ENCODE measurements around the gene TMA7. TPM values are rescaled to one million over a fixed set of nuclear protein-coding genes. Genes with fewer than 3 reads are reported as not detected.
"Not testable (repeated sequence)": the region's sequence is repeated elsewhere in the genome, so short reads cannot be mapped to it uniquely, and the experiment has no call there.

The TMA7 gene
- total RNA-seq, 3 donors from 2014 or later: 270 to 343 (median 333) TPM

- no peaks in the 10 kb centered on the region for H3K27me3 ChIP-seq
- no peak overlapping the region for H3K4me3 ChIP-seq
- peak in 1 of 2 donors; percentile 52 for DNase-seq (ENCODE audit: low spot score in 2 of 2)
- peaks cover 0 to under 1% of the 10 kb centered on the region in 2 donors for H3K4me1 ChIP-seq
- intact Hi-C loops (cut with DNase I; ENCODE audit: low total_unique reads): loop anchor here (5.0 kb wide), 1 partner anchor 92 kb away; no protein-coding TSS in a partner anchor
- no peak for TF ChIP-seq CTCF (IDR thresholded peaks at IDR 0.05)
- no peak for TF ChIP-seq POLR2A (IDR thresholded peaks at IDR 0.05)
- TF ChIP-seq POLR2AphosphoS5 (IDR thresholded peaks at IDR 0.05): no peak
- no peaks in the 10 kb centered on the region for H3K36me3 ChIP-seq
- peak overlapping the region; percentile 35 to 50 for H3K27ac ChIP-seq
- H3K9me3 ChIP-seq: no peaks in the 10 kb centered on the region
These were observed 19.9 kb downstream of the TMA7 start for GRCh38 chr3:48459773-48460516.

GRCh38 chr3:48460517-48460902, 20.5 kb downstream of the TMA7 start:
- Histone ChIP-seq H3K36me3 (no peaks in the 10 kb centered on the region), H3K4me1 (peaks cover 0 to 5% of the 10 kb centered on the region in 2 donors), H3K27me3 (no peaks in the 10 kb centered on the region), H3K27ac (peak overlapping the region; percentile 35 to 50), H3K9me3 (no peaks in the 10 kb centered on the region), H3K4me3 (no peak overlapping the region)
- intact Hi-C loops (cut with DNase I; ENCODE audit: low total_unique reads): loop anchor here (5.0 kb wide), 1 partner anchor 92 kb away; no protein-coding TSS in a partner anchor
- TF ChIP-seq POLR2A (IDR thresholded peaks at IDR 0.05) (no peak), CTCF (IDR thresholded peaks at IDR 0.05) (no peak), POLR2AphosphoS5 (IDR thresholded peaks at IDR 0.05) (no peak)
- DNase-seq (ENCODE audit: low spot score in 2 of 2): no peak

GRCh38 chr3:48461767-48462166, 21.7 kb downstream of the TMA7 start:
- not testable (repeated sequence) for H3K9me3 ChIP-seq; H3K4me1 ChIP-seq; H3K4me3 ChIP-seq; H3K27ac ChIP-seq; H3K36me3 ChIP-seq; H3K27me3 ChIP-seq; DNase-seq (ENCODE audit: low spot score in 2 of 2)
- intact Hi-C loops (cut with DNase I; ENCODE audit: low total_unique reads): loop anchor here (5.0 kb wide), 1 partner anchor 91 kb away; no protein-coding TSS in a partner anchor

- H3K4me3 ChIP-seq: no peak overlapping the region
- no peaks in the 10 kb centered on the region for H3K9me3 ChIP-seq
- intact Hi-C loops (cut with DNase I; ENCODE audit: low total_unique reads): loop anchor here (5.0 kb wide), 1 partner anchor 89 kb away; no protein-coding TSS in a partner anchor
- H3K36me3 ChIP-seq: no peaks in the 10 kb centered on the region
- peaks cover 17 to 24% of the 10 kb centered on the region in 2 donors for H3K4me1 ChIP-seq
- H3K27ac ChIP-seq: peak overlapping the region in 1 of 2 donors; percentile 21
- TF ChIP-seq POLR2A (IDR thresholded peaks at IDR 0.05) (no peak), POLR2AphosphoS5 (IDR thresholded peaks at IDR 0.05) (no peak), CTCF (IDR thresholded peaks at IDR 0.05) (no peak)
- H3K27me3 ChIP-seq: no peaks in the 10 kb centered on the region
- no peak for DNase-seq (ENCODE audit: low spot score in 2 of 2)
These were observed 23.6 kb downstream of the TMA7 start for GRCh38 chr3:48463703-48464102.

- intact Hi-C loops (cut with DNase I; ENCODE audit: low total_unique reads): loop anchor here (5.0 kb wide), 1 partner anchor 88 kb away; no protein-coding TSS in a partner anchor
- no peaks in the 10 kb centered on the region for H3K9me3 ChIP-seq
- no peaks in the 10 kb centered on the region for H3K27me3 ChIP-seq
- H3K36me3 ChIP-seq: no peaks in the 10 kb centered on the region
- DNase-seq (ENCODE audit: low spot score in 2 of 2): no peak
- peaks cover 17 to 24% of the 10 kb centered on the region in 2 donors for H3K4me1 ChIP-seq
- TF ChIP-seq POLR2AphosphoS5 (IDR thresholded peaks at IDR 0.05) (no peak), POLR2A (IDR thresholded peaks at IDR 0.05) (no peak), CTCF (IDR thresholded peaks at IDR 0.05) (no peak)
- no peak overlapping the region for H3K4me3 ChIP-seq
- H3K27ac ChIP-seq: peak overlapping the region; percentile 99 to 100
These were observed 24.7 kb downstream of the TMA7 start for GRCh38 chr3:48464713-48465221.

Measured in breast epithelium (tissue), 4 donors.